ENCODE results near the gene CIB2. TPM values are rescaled to one million over a fixed set of nuclear protein-coding genes. Genes with fewer than 3 reads are reported as not detected.

The CIB2 gene
- total RNA-seq, 1 experiment from 2014 or later: 43.2 TPM

- Mint-ChIP-seq H3K9me3 (no peaks in the 10 kb centered on the region), H3K27ac (peak overlapping the region; percentile 57 to 90 (median 77); a peak in 4 of 7 replicates), H3K27me3 (ENCODE audit: low read depth) (no peaks in the 10 kb centered on the region; the same call in 1 of the 2 replicates), H3K4me3 (peak overlapping the region in 1 of 2 experiments; percentile 2; a peak in 1 of 5 replicates), H3K4me1 (peaks cover 14 to 24% of the 10 kb centered on the region in 2 experiments), H3K36me3 (ENCODE audit: insufficient read depth in 1 of 3, low read depth in 3 of 3) (peaks cover 0 to 7% (median 6%) of the 10 kb centered on the region in 3 experiments; a peak in 3 of 7 replicates)
- H3K79me2 ChIP-seq (ENCODE audit: insufficient read depth, low read length): no peaks in the 10 kb centered on the region
- H2AFZ ChIP-seq (ENCODE audit: low read length): no peak overlapping the region
- no peaks in the 10 kb centered on the region for H3K79me1 ChIP-seq (ENCODE audit: insufficient read depth, low read depth, low read length, poor library complexity, severe bottlenecking)
- no peak overlapping the region for H2BK12ac ChIP-seq (ENCODE audit: insufficient read length, low read depth, low read length)
- H4K20me1 ChIP-seq (ENCODE audit: control insufficient read depth, insufficient read depth, insufficient read length): no peaks in the 10 kb centered on the region
- no CpG with 5 or more reads among the region's 5 CpGs for WGBS (ENCODE audit: extremely low coverage, insufficient read length, low lambda C conversion rate)
- no peak overlapping the region for H2BK5ac ChIP-seq (ENCODE audit: insufficient read length, low read length)
- no peaks in the 10 kb centered on the region; the same call in 1 of the 2 replicates for H3K4me1 ChIP-seq (ENCODE audit: insufficient read depth, low read length)
- no peak overlapping the region for H3K9ac ChIP-seq (ENCODE audit: extremely low read depth, insufficient read length, low read length)
- H3K23me2 ChIP-seq (ENCODE audit: insufficient read length, low read depth, low read length, poor library complexity, severe bottlenecking): no peaks in the 10 kb centered on the region
- no peak overlapping the region for H2BK120ac ChIP-seq (ENCODE audit: low read depth, low read length, poor library complexity, severe bottlenecking)
- H3K14ac ChIP-seq (ENCODE audit: insufficient read depth, low read length): no peak overlapping the region
- H3K27ac ChIP-seq (ENCODE audit: insufficient read length, low read depth, low read length): no peak overlapping the region
- H3K23ac ChIP-seq (ENCODE audit: insufficient read length, low read depth, low read length): no peak overlapping the region
- H3K56ac ChIP-seq (ENCODE audit: insufficient read length, low read depth, low read length): no peak overlapping the region
- no peak overlapping the region for H4K5ac ChIP-seq (ENCODE audit: insufficient read length, low read depth, low read length)
- H3K4me2 ChIP-seq (ENCODE audit: insufficient read depth, insufficient read length, low read length): no peak overlapping the region
- H4K8ac ChIP-seq (replicated peaks; ENCODE audit: insufficient read length, low read depth, low read length): no peak overlapping the region
- no peak overlapping the region for H4K91ac ChIP-seq (ENCODE audit: insufficient read length, low read depth, low read length)
- no peak overlapping the region for H2BK20ac ChIP-seq (ENCODE audit: low read depth, low read length, poor library complexity, severe bottlenecking)
- H3K4ac ChIP-seq (ENCODE audit: low read depth, low read length): no peak overlapping the region
- H3T11ph ChIP-seq (ENCODE audit: low read length): no peak overlapping the region
- H2AK5ac ChIP-seq (ENCODE audit: insufficient read length, low read length): no peak overlapping the region
- H3K27me3 ChIP-seq (ENCODE audit: insufficient read depth, low read length): no peaks in the 10 kb centered on the region
- H3K18ac ChIP-seq (ENCODE audit: insufficient read length, low read depth, low read length): no peak overlapping the region
- DNase-seq: peak; percentile 43
- no peak overlapping the region for H2BK15ac ChIP-seq (ENCODE audit: low read depth, low read length)
- no peak for TF ChIP-seq CTCF (conservative IDR thresholded peaks at IDR 0.05)
- no peaks in the 10 kb centered on the region for H3K9me3 ChIP-seq (ENCODE audit: control insufficient read depth, low read depth, low read length)
These were observed 10.7 kb downstream of the CIB2 start for GRCh38 chr15:78120523-78120922.
